Measurements from ENCODE around the gene TMEM156. TPM values are rescaled to one million over a fixed set of nuclear protein-coding genes. Genes with fewer than 3 reads are reported as not detected.

TMEM156 gene
- total and polyA plus RNA-seq, 2 experiments from 2014 or later, result not detected

DNA sequence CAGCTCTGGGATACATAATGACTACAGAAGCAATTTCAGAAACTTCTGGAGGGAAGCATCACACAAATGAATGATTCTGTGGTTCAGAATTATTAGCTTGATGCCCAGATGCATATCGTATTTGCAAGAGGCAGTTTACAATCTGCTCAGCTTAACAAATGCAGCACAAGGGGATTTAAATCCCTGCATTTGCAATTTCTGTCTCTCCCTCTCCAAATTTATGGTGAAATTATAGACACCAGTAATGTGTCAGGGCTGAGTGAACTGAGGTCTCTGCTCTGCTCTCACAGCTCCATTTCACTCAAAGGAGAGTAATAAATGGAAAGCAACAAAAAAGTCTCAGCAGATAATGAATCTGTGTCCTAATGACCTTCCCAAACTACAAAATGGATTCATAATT, 80.2 kb downstream of the TMEM156 start:
- Histone ChIP-seq H3K27me3 (ENCODE audit: insufficient read depth) (no peaks in the 10 kb centered on the region), H3K9me2 (ENCODE audit: insufficient read depth) (no peaks in the 10 kb centered on the region), H3K36me3 (ENCODE audit: insufficient read depth) (no peaks in the 10 kb centered on the region), H3F3A (replicated peaks; ENCODE audit: low read depth) (no peaks in the 10 kb centered on the region), H3K79me2 (replicated peaks; ENCODE audit: insufficient read depth) (no peaks in the 10 kb centered on the region), H3K27ac (ENCODE audit: low read depth) (no peak overlapping the region), H2AFZ (no peak overlapping the region), H4K20me1 (replicated peaks; ENCODE audit: insufficient read depth) (no peaks in the 10 kb centered on the region), H3K4me2 (no peak overlapping the region), H3K4me1 (ENCODE audit: insufficient read depth) (no peaks in the 10 kb centered on the region), H3K4me3 (no peak overlapping the region)
- Mint-ChIP-seq H3K4me1 (peaks cover 2% of the 10 kb centered on the region; the same call in 1 of the 3 replicates), H3K9me3 (no peaks in the 10 kb centered on the region), H3K4me3 (no peak overlapping the region), H3K27me3 (ENCODE audit: insufficient read depth, low read depth, poor library complexity) (peaks cover 2% of the 10 kb centered on the region), H3K27ac (no peak overlapping the region), H3K36me3 (ENCODE audit: low read depth) (no peaks in the 10 kb centered on the region)
- TF ChIP-seq ZNF114 (CRISPR knock-in tag; IDR thresholded peaks at IDR 0.05) (no peak), JUNB (IDR thresholded peaks at IDR 0.05; ENCODE audit: unreplicated experiment) (no peak), EZH2 (IDR thresholded peaks at IDR 0.05; ENCODE audit: low read depth, unreplicated experiment) (no peak), ZNF331 (CRISPR knock-in tag; IDR thresholded peaks at IDR 0.05; ENCODE audit: low read depth) (no peak), STAT1 (IDR thresholded peaks at IDR 0.05; ENCODE audit: unreplicated experiment) (no peak), NANOG (IDR thresholded peaks at IDR 0.05; ENCODE audit: borderline replicate concordance) (no peak)
- TF ChIP-seq, protein P1, sequence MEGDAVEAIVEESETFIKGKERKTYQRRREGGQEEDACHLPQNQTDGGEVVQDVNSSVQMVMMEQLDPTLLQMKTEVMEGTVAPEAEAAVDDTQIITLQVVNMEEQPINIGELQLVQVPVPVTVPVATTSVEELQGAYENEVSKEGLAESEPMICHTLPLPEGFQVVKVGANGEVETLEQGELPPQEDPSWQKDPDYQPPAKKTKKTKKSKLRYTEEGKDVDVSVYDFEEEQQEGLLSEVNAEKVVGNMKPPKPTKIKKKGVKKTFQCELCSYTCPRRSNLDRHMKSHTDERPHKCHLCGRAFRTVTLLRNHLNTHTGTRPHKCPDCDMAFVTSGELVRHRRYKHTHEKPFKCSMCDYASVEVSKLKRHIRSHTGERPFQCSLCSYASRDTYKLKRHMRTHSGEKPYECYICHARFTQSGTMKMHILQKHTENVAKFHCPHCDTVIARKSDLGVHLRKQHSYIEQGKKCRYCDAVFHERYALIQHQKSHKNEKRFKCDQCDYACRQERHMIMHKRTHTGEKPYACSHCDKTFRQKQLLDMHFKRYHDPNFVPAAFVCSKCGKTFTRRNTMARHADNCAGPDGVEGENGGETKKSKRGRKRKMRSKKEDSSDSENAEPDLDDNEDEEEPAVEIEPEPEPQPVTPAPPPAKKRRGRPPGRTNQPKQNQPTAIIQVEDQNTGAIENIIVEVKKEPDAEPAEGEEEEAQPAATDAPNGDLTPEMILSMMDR (conservative IDR thresholded peaks at IDR 0.05; ENCODE audit: low read depth in 2 of 2), result no peak
- DNase-seq (ENCODE audit: low spot score), result no peak
- no peak for ATAC-seq

DNA sequence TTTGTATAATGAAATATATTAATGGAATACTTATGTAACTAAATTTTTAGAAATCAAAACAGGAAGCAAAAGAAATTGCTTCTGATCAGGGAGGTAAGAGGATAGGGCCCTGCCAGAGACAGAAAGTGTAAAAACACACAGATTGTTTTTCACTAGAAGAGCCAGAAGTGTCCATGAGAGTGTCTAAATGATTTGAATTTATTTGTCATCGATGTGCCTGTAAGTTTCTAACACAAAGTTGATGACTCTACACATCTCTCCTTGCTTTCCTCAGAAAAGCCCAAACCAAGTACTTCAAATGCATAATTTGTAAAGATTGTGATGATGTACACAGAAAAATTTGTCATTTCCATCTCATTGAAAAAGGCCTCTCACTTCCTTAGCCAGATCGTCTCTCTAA, 80.6 kb downstream of the TMEM156 start:
- Mint-ChIP-seq H3K36me3 (ENCODE audit: low read depth) (no peaks in the 10 kb centered on the region), H3K27me3 (ENCODE audit: insufficient read depth, low read depth, poor library complexity) (peaks cover 2% of the 10 kb centered on the region), H3K4me3 (no peak overlapping the region), H3K4me1 (peaks cover 2% of the 10 kb centered on the region; the same call in 1 of the 3 replicates), H3K27ac (no peak overlapping the region), H3K9me3 (no peaks in the 10 kb centered on the region)
- no peak overlapping the region for H3K4me3 ChIP-seq
- no peaks in the 10 kb centered on the region for H3K36me3 ChIP-seq (ENCODE audit: insufficient read depth)
- no peaks in the 10 kb centered on the region for H3K4me1 ChIP-seq (ENCODE audit: insufficient read depth)
- H3F3A ChIP-seq (replicated peaks; ENCODE audit: low read depth), result no peaks in the 10 kb centered on the region
- H2AFZ ChIP-seq, result no peak overlapping the region
- no peaks in the 10 kb centered on the region for H3K27me3 ChIP-seq (ENCODE audit: insufficient read depth)
- no peaks in the 10 kb centered on the region for H4K20me1 ChIP-seq (replicated peaks; ENCODE audit: insufficient read depth)
- no peaks in the 10 kb centered on the region for H3K79me2 ChIP-seq (replicated peaks; ENCODE audit: insufficient read depth)
- H3K4me2 ChIP-seq, result no peak overlapping the region
- H3K9me2 ChIP-seq (ENCODE audit: insufficient read depth), result no peaks in the 10 kb centered on the region
- no peak overlapping the region for H3K27ac ChIP-seq (ENCODE audit: low read depth)
- ATAC-seq, result no peak
- no peak for DNase-seq (ENCODE audit: low spot score)
- TF ChIP-seq POLR2AphosphoS5 (IDR thresholded peaks at IDR 0.05; ENCODE audit: low read depth) (no peak), ZNF331 (CRISPR knock-in tag; IDR thresholded peaks at IDR 0.05; ENCODE audit: low read depth) (no peak), NANOG (IDR thresholded peaks at IDR 0.05; ENCODE audit: borderline replicate concordance) (no peak), EZH2 (IDR thresholded peaks at IDR 0.05; ENCODE audit: low read depth, unreplicated experiment) (no peak), STAT1 (IDR thresholded peaks at IDR 0.05; ENCODE audit: unreplicated experiment) (no peak), ZNF114 (CRISPR knock-in tag; IDR thresholded peaks at IDR 0.05) (no peak), CREB1 (CRISPR knock-in tag; IDR thresholded peaks at IDR 0.05; ENCODE audit: low read depth) (no peak), JUNB (IDR thresholded peaks at IDR 0.05; ENCODE audit: unreplicated experiment) (no peak)
- TF ChIP-seq, protein P2, sequence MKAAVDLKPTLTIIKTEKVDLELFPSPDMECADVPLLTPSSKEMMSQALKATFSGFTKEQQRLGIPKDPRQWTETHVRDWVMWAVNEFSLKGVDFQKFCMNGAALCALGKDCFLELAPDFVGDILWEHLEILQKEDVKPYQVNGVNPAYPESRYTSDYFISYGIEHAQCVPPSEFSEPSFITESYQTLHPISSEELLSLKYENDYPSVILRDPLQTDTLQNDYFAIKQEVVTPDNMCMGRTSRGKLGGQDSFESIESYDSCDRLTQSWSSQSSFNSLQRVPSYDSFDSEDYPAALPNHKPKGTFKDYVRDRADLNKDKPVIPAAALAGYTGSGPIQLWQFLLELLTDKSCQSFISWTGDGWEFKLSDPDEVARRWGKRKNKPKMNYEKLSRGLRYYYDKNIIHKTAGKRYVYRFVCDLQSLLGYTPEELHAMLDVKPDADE (IDR thresholded peaks at IDR 0.05), result no peak
- TF ChIP-seq, protein P3, sequence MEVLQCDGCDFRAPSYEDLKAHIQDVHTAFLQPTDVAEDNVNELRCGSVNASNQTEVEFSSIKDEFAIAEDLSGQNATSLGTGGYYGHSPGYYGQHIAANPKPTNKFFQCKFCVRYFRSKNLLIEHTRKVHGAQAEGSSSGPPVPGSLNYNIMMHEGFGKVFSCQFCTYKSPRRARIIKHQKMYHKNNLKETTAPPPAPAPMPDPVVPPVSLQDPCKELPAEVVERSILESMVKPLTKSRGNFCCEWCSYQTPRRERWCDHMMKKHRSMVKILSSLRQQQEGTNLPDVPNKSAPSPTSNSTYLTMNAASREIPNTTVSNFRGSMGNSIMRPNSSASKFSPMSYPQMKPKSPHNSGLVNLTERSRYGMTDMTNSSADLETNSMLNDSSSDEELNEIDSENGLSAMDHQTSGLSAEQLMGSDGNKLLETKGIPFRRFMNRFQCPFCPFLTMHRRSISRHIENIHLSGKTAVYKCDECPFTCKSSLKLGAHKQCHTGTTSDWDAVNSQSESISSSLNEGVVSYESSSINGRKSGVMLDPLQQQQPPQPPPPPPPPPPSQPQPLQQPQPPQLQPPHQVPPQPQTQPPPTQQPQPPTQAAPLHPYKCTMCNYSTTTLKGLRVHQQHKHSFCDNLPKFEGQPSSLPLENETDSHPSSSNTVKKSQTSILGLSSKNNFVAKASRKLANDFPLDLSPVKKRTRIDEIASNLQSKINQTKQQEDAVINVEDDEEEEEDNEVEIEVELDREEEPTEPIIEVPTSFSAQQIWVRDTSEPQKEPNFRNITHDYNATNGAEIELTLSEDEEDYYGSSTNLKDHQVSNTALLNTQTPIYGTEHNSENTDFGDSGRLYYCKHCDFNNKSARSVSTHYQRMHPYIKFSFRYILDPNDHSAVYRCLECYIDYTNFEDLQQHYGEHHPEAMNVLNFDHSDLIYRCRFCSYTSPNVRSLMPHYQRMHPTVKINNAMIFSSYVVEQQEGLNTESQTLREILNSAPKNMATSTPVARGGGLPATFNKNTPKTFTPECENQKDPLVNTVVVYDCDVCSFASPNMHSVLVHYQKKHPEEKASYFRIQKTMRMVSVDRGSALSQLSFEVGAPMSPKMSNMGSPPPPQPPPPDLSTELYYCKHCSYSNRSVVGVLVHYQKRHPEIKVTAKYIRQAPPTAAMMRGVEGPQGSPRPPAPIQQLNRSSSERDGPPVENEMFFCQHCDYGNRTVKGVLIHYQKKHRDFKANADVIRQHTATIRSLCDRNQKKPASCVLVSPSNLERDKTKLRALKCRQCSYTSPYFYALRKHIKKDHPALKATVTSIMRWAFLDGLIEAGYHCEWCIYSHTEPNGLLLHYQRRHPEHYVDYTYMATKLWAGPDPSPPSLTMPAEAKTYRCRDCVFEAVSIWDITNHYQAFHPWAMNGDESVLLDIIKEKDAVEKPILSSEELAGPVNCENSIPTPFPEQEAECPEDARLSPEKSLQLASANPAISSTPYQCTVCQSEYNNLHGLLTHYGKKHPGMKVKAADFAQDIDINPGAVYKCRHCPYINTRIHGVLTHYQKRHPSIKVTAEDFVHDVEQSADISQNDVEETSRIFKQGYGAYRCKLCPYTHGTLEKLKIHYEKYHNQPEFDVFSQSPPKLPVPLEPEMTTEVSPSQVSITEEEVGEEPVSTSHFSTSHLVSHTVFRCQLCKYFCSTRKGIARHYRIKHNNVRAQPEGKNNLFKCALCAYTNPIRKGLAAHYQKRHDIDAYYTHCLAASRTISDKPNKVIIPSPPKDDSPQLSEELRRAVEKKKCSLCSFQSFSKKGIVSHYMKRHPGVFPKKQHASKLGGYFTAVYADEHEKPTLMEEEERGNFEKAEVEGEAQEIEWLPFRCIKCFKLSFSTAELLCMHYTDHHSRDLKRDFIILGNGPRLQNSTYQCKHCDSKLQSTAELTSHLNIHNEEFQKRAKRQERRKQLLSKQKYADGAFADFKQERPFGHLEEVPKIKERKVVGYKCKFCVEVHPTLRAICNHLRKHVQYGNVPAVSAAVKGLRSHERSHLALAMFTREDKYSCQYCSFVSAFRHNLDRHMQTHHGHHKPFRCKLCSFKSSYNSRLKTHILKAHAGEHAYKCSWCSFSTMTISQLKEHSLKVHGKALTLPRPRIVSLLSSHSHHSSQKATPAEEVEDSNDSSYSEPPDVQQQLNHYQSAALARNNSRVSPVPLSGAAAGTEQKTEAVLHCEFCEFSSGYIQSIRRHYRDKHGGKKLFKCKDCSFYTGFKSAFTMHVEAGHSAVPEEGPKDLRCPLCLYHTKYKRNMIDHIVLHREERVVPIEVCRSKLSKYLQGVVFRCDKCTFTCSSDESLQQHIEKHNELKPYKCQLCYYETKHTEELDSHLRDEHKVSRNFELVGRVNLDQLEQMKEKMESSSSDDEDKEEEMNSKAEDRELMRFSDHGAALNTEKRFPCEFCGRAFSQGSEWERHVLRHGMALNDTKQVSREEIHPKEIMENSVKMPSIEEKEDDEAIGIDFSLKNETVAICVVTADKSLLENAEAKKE (CRISPR knock-in tag; IDR thresholded peaks at IDR 0.05), result no peak
